SK-N-SH (cell line): ENCODE data around the gene PRLR. TPM values are rescaled to one million over a fixed set of nuclear protein-coding genes. Genes with fewer than 3 reads are reported as not detected.

ENCODE experiments used
- CTCF ChIA-PET: fragments of 300-600, 350-600 bp; formaldehyde crosslinking; extraction: SDS; loops from one replicate; lab custom pipeline; 2021; lab: Yijun Ruan, JAX
- POLR2A ChIA-PET: fragments of 350-600 bp; sonication (Branson Sonifier 250); formaldehyde crosslinking; extraction: SDS; loops from one replicate; lab custom pipeline; 2020; ENCODE audit warnings: antibody characterized with exemption, inconsistent platforms; lab: Yijun Ruan, JAX
- DNase-seq: peaks from one replicate; pipeline ENCODE4 v3.0.0; 2012
- H2AFZ ChIP-seq: fragments of 200-600 bp; sonication (generic); 2 replicates; pipeline ENCODE4 v1.8.1; 2016; ENCODE audit warnings: antibody characterized with exemption, mild to moderate bottlenecking, low read depth
- H3F3A ChIP-seq: fragments of 200-600 bp; sonication (generic); replicated peaks from 2 replicates; pipeline ENCODE3; 2016; ENCODE audit warnings: antibody characterized with exemption, mild to moderate bottlenecking; ENCODE audit not compliant: insufficient read depth
- H3K27ac ChIP-seq, 2 experiments: fragments of 200-500 bp in 1 of 2; fragments of 200-600 bp in 1 of 2; sonication (Bioruptor generic) in 1 of 2; sonication (generic), shearing (Covaris generic) in 1 of 2; 2 replicates each; pipeline versions ENCODE4 v1.5.1 to v1.6.1; 2014 to 2016; ENCODE audit warnings: low read depth in 2 of 2, inconsistent platforms in 1 of 2, low read length in 1 of 2, mild to moderate bottlenecking in 1 of 2, mixed read lengths in 1 of 2
- H3K27me3 ChIP-seq: fragments of 200-600 bp; sonication (generic), shearing (Covaris generic); 2 replicates; pipeline ENCODE4 v1.6.1; 2016; ENCODE audit warnings: mixed run types; ENCODE audit not compliant: insufficient read depth
- H3K36me3 ChIP-seq, 2 experiments: fragments of 200-500 bp in 1 of 2; fragments of 200-600 bp in 1 of 2; sonication (Bioruptor generic) in 1 of 2; sonication (generic) in 1 of 2; replicated peaks in 1 of 2; 2 replicates each; pipeline versions ENCODE3 to v1.5.1; 2014 to 2016; ENCODE audit warnings: low read length in 1 of 2, mild to moderate bottlenecking in 1 of 2; ENCODE audit not compliant: insufficient read depth in 2 of 2, control insufficient read depth in 1 of 2
- H3K4me1 ChIP-seq, 2 experiments: fragments of 200-500 bp in 1 of 2; fragments of 200-600 bp in 1 of 2; sonication (Bioruptor generic) in 1 of 2; sonication (generic), shearing (Covaris generic) in 1 of 2; 2 replicates each; pipeline versions ENCODE4 v1.5.1 to v1.6.1; 2014 to 2016; ENCODE audit warnings: low read depth in 1 of 2, low read length in 1 of 2, mixed run types in 1 of 2; ENCODE audit not compliant: insufficient read depth in 2 of 2, control insufficient read depth in 1 of 2
- H3K4me2 ChIP-seq: fragments of 200-600 bp; sonication (generic), shearing (Covaris generic); 2 replicates; pipeline ENCODE4 v1.6.1; 2017; ENCODE audit warnings: mixed run types
- H3K4me3 ChIP-seq, 2 experiments: fragments of 200-500 bp in 1 of 2; fragments of 200-600 bp in 1 of 2; sonication (Bioruptor generic) in 1 of 2; sonication (generic), shearing (Covaris generic) in 1 of 2; 2 replicates each; pipeline versions ENCODE4 v1.5.1 to v1.8.1; 2014 to 2016; ENCODE audit warnings: low read depth in 2 of 2, inconsistent platforms in 1 of 2, low read length in 1 of 2, mild to moderate bottlenecking in 1 of 2, mixed read lengths in 1 of 2, moderate library complexity in 1 of 2
- H3K79me2 ChIP-seq: fragments of 200-600 bp; sonication (generic); 2 replicates; pipeline ENCODE4 v1.8.1; 2017; ENCODE audit warnings: mild to moderate bottlenecking; ENCODE audit not compliant: insufficient read depth
- H3K9ac ChIP-seq: fragments of 200-600 bp; sonication (generic); 2 replicates; pipeline ENCODE4 v1.6.1; 2017; ENCODE audit warnings: mixed run types
- H3K9me2 ChIP-seq: fragments of 200-600 bp; sonication (generic); 2 replicates; pipeline ENCODE4 v1.6.1; 2017; ENCODE audit warnings: mixed run types
- H3K9me3 ChIP-seq: fragments of 200-600 bp; sonication (generic); 2 replicates; pipeline ENCODE4 v1.6.1; 2017; ENCODE audit warnings: mixed run types, mild to moderate bottlenecking, moderate library complexity
- H4K20me1 ChIP-seq: fragments of 200-600 bp; sonication (generic); 2 replicates; pipeline ENCODE4 v1.6.1; 2017; ENCODE audit warnings: mild to moderate bottlenecking, mixed run types; ENCODE audit not compliant: insufficient read depth
- CTCF ChIP-seq: fragments of 200-600 bp; sonication (generic); IDR thresholded peaks from 2 replicates; pipeline ENCODE4 v1.6.1; 2017; ENCODE audit warnings: antibody characterized with exemption, mild to moderate bottlenecking, moderate library complexity
- FOSL2 ChIP-seq: IDR thresholded peaks from 2 replicates; pipeline ENCODE4 v1.4.0; 2012; ENCODE audit warnings: low read depth, mild to moderate bottlenecking, moderate library complexity, borderline replicate concordance
- FOXJ3 ChIP-seq: sonication (generic); formaldehyde crosslinking; IDR thresholded peaks from 2 replicates; pipeline ENCODE4 v1.5.1; 2020; ENCODE audit warnings: mild to moderate bottlenecking, missing genetic modification reagents
- FOXM1 ChIP-seq: IDR thresholded peaks from 2 replicates; pipeline ENCODE4 v1.4.0; 2012; ENCODE audit warnings: low read depth, mild to moderate bottlenecking
- GABPA ChIP-seq: IDR thresholded peaks from 2 replicates; pipeline ENCODE4 v1.4.0; 2012; ENCODE audit warnings: low read depth, mild to moderate bottlenecking
- GATA2 ChIP-seq: sonication (generic); formaldehyde crosslinking; IDR thresholded peaks from 2 replicates; pipeline ENCODE4 v1.5.0; 2020; ENCODE audit warnings: mild to moderate bottlenecking, missing genetic modification reagents
- MAX ChIP-seq: IDR thresholded peaks from 2 replicates; pipeline ENCODE4 v1.4.0; 2012; ENCODE audit warnings: low read depth
- MEF2A ChIP-seq: IDR thresholded peaks from 2 replicates; pipeline ENCODE4 v1.4.0; 2012; ENCODE audit warnings: low read depth, borderline replicate concordance
- NFIC ChIP-seq: IDR thresholded peaks from 2 replicates; pipeline ENCODE4 v1.4.0; 2012; ENCODE audit warnings: borderline replicate concordance
- PBX3 ChIP-seq: IDR thresholded peaks from 2 replicates; pipeline ENCODE4; 2012
- POLR2AphosphoS5 ChIP-seq: IDR thresholded peaks from 2 replicates; pipeline ENCODE4 v1.6.1; 2012; ENCODE audit warnings: low read depth, low read length
- RAD21 ChIP-seq: IDR thresholded peaks from 2 replicates; pipeline ENCODE4 v1.6.1; 2012; ENCODE audit warnings: mild to moderate bottlenecking, low read length
- RCOR1 ChIP-seq: fragments of 150-350 bp; IDR thresholded peaks from 2 replicates; pipeline ENCODE4 v1.6.1; 2017; ENCODE audit warnings: antibody characterized with exemption, low read length
- REST ChIP-seq: IDR thresholded peaks from 2 replicates; pipeline ENCODE4 v1.6.1; 2012; ENCODE audit warnings: mild to moderate bottlenecking, low read depth, low read length, moderate library complexity
- RFX5 ChIP-seq: IDR thresholded peaks from 2 replicates; pipeline ENCODE4 v1.6.1; 2012; ENCODE audit warnings: mild to moderate bottlenecking, improper control_type of control experiment, low read length
- RXRA ChIP-seq: IDR thresholded peaks from 2 replicates; pipeline ENCODE4 v1.4.0; 2012; ENCODE audit warnings: low read depth, mild to moderate bottlenecking, borderline replicate concordance
- SIN3A ChIP-seq: IDR thresholded peaks from 2 replicates; pipeline ENCODE4 v1.6.1; 2012; ENCODE audit warnings: low read depth, mild to moderate bottlenecking, low read length, moderate library complexity, borderline replicate concordance
- TEAD4 ChIP-seq: IDR thresholded peaks from 2 replicates; pipeline ENCODE4 v1.4.0; 2012; ENCODE audit warnings: mild to moderate bottlenecking, borderline replicate concordance; ENCODE audit not compliant: insufficient read depth
- USF1 ChIP-seq: IDR thresholded peaks from 2 replicates; pipeline ENCODE4 v1.4.0; 2012; ENCODE audit warnings: low read depth, borderline replicate concordance
- WGBS: methylation state at CpG from one replicate; pipeline ENCODE4 v1.1.6; 2017; ENCODE audit warnings: low lambda C conversion rate; 5-methylcytosine and 5-hydroxymethylcytosine counted together
- polyA plus RNA-seq, 3 experiments: library from polyadenylated mRNA; depleted of rRNA; stranded (reverse); fragments of >200 nt; gene quantifications; 2 replicates each; pipeline ENCODE4 v1.2.3, GENCODE V29; 2012

PRLR gene
- polyA plus RNA-seq, 1 of the 3 experiments (the other 2 are of a cell fraction) = 0.13 TPM

DNA sequence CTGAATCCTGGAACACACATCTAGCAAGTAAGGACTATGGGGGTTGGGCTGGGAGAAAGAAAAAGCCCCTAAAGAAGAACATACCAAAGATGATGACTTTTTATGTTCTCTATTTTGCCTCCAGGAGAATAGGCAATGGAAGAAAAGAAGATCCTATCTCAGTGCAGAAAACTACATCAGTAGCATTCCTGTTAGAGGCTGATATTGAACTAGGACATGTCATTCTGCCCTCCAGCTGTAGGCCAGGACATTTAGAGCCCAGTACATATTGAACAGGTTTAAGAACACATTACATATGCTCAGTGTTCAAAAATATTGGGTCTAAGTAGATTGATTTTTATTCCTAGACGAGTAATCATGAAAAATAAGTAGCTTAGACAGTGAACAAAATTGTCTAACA, 24.7 kb downstream of the PRLR start:
- Histone ChIP-seq H3K4me1 (no peaks in the 10 kb centered on the region), H3K4me3 (no peak overlapping the region), H3K4me2 (no peak overlapping the region), H3K36me3 (no peaks in the 10 kb centered on the region), H4K20me1 (no peaks in the 10 kb centered on the region), H3K9me3 (no peaks in the 10 kb centered on the region), H3K27ac (no peak overlapping the region), H3K9ac (no peak overlapping the region), H3F3A (no peaks in the 10 kb centered on the region), H3K9me2 (no peaks in the 10 kb centered on the region), H2AFZ (no peak overlapping the region), H3K27me3 (no peaks in the 10 kb centered on the region), H3K79me2 (no peaks in the 10 kb centered on the region)
- TF ChIP-seq TEAD4 = no peak
- TF ChIP-seq FOXJ3 (CRISPR knock-in tag) = no peak
- no peak for TF ChIP-seq FOSL2
- TF ChIP-seq CTCF = no peak
- no peak for TF ChIP-seq NFIC
- TF ChIP-seq GATA2 (CRISPR knock-in tag) = no peak
- TF ChIP-seq USF1 = no peak
- WGBS = 10% methylated on average over 1 of the region's 1 CpG
- DNase-seq = no peak
- ChIA-PET CTCF (no interaction called here), POLR2A (no interaction called here)

- no peaks in the 10 kb centered on the region for H3K79me2 ChIP-seq
- no peak overlapping the region for H3K4me2 ChIP-seq
- H3K36me3 ChIP-seq = no peaks in the 10 kb centered on the region
- H3K9me3 ChIP-seq = no peaks in the 10 kb centered on the region
- H3K27me3 ChIP-seq = peaks cover 2% of the 10 kb centered on the region; the same call in 1 of the 2 replicates
- no peak overlapping the region for H2AFZ ChIP-seq
- WGBS = 24% methylated on average over 2 of the region's 2 CpGs
- H4K20me1 ChIP-seq = no peaks in the 10 kb centered on the region
- no peaks in the 10 kb centered on the region for H3K9me2 ChIP-seq
- H3K4me1 ChIP-seq = no peaks in the 10 kb centered on the region
- POLR2A ChIA-PET = no interaction called here
- no peak for DNase-seq
- no peak overlapping the region for H3K27ac ChIP-seq
- H3K4me3 ChIP-seq = no peak overlapping the region
- CTCF ChIA-PET = no interaction called here
- no peaks in the 10 kb centered on the region for H3F3A ChIP-seq
- no peak overlapping the region for H3K9ac ChIP-seq
- no peak for TF ChIP-seq FOXM1
- TF ChIP-seq SIN3A = no peak
- TF ChIP-seq GATA2 (CRISPR knock-in tag) = no peak
- TF ChIP-seq PBX3 = no peak
- no peak for TF ChIP-seq FOXJ3 (CRISPR knock-in tag)
- TF ChIP-seq POLR2AphosphoS5 = no peak
- no peak for TF ChIP-seq RXRA
- no peak for TF ChIP-seq MEF2A
- no peak for TF ChIP-seq RCOR1
- TF ChIP-seq REST = no peak
- TF ChIP-seq GABPA = no peak
- TF ChIP-seq RAD21 = no peak
- no peak for TF ChIP-seq CTCF
- no peak for TF ChIP-seq MAX
- TF ChIP-seq RFX5 = no peak
Observed at GRCh38 chr5:35205186-35205585, 25.1 kb downstream of the PRLR start.
